K562 (cell line): ENCODE measurements around the gene PARD6B. TPM values are rescaled to one million over a fixed set of nuclear protein-coding genes. Genes with fewer than 3 reads are reported as not detected.

Experiments
- ATAC-seq: fragments of 200-7000 bp; cut with Tn5 transposase; 3 replicates; pipeline ENCODE4 v1.9.1; 2020; ENCODE audit warnings: moderate library complexity
- BruUV-seq: library from RNA; stranded (reverse); fragments of 400-500 nt; replicated peaks from 2 replicates; lab custom pipeline; 2021; lab: Mats Ljungman, UMichigan
- CTCF ChIA-PET: fragments of 300-600 bp; formaldehyde crosslinking; extraction: SDS; loops from one replicate; lab custom pipeline; 2021; ENCODE audit warnings: low intra/inter-chr PET ratio; lab: Yijun Ruan, JAX
- POLR2A ChIA-PET: fragments of 300-600, 350-650 bp; sonication (Branson Sonifier 250); formaldehyde crosslinking; extraction: SDS; loops from one replicate; lab custom pipeline; 2021; ENCODE audit warnings: antibody characterized with exemption, inconsistent platforms; lab: Yijun Ruan, JAX
- DNase-seq, 4 experiments: peaks; one replicate each; pipeline versions ENCODE4 v3.0.0 to v3.0.0-alpha.2; 2011 to 2018; ENCODE audit warnings: low spot score in 3 of 4, mixed read lengths in 3 of 4; ENCODE audit errors: extremely low read depth in 1 of 4
- FAIRE-seq: peaks from 2 replicates; lab custom pipeline; 2011; peaks lifted over from hg19 to GRCh38; lab: Jason Lieb, UNC
- H2AFZ ChIP-seq: 2 replicates; pipeline ENCODE4 v1.6.0; 2011; ENCODE audit warnings: low read depth, low read length, control low read depth, inconsistent platforms
- H3K27ac ChIP-seq: fragments of 200-600 bp; 3 replicates; pipeline ENCODE4 v1.8.0; 2011; ENCODE audit warnings: low read depth, mild to moderate bottlenecking, control low read depth, inconsistent platforms, low read length, moderate library complexity, mixed read lengths; ENCODE audit errors: extremely low read depth
- H3K27me3 ChIP-seq, 2 experiments: fragments of 300-600 bp in 1 of 2; 2 replicates in 1 of 2; 3 replicates in 1 of 2; pipeline versions ENCODE4 v1.6.0 to v1.8.0; 2011; ENCODE audit warnings: inconsistent platforms in 2 of 2, low read length in 2 of 2, mild to moderate bottlenecking in 1 of 2, mixed read lengths in 1 of 2, moderate library complexity in 1 of 2; ENCODE audit not compliant: control insufficient read depth in 2 of 2, insufficient read depth in 2 of 2
- H3K36me3 ChIP-seq: fragments of 300-600 bp; 3 replicates; pipeline ENCODE4 v1.8.0; 2011; ENCODE audit warnings: mild to moderate bottlenecking, low read length, inconsistent platforms; ENCODE audit not compliant: control insufficient read depth, insufficient read depth
- H3K4me1 ChIP-seq, 2 experiments: fragments of 200-600 bp in 1 of 2; replicated peaks in 1 of 2; 2 replicates in 1 of 2; 3 replicates in 1 of 2; pipeline versions ENCODE4 v1.5.1 to v1.8.0; 2011; ENCODE audit warnings: inconsistent platforms in 2 of 2, low read length in 2 of 2, mild to moderate bottlenecking in 1 of 2, mixed read lengths in 1 of 2, moderate library complexity in 1 of 2; ENCODE audit not compliant: control insufficient read depth in 2 of 2, insufficient read depth in 2 of 2
- H3K4me2 ChIP-seq: 2 replicates; pipeline ENCODE4 v1.6.1; 2011; ENCODE audit warnings: low read length, control low read depth, inconsistent platforms, mixed read lengths; ENCODE audit not compliant: insufficient read depth
- H3K4me3 ChIP-seq: fragments of 200-600 bp; sonication (generic), shearing (Covaris generic); 2 replicates; pipeline ENCODE4 v1.5.1; 2016; ENCODE audit warnings: control low read depth, inconsistent platforms
- H3K79me2 ChIP-seq: fragments of 200-600 bp; 3 replicates; pipeline ENCODE4 v1.8.0; 2011; ENCODE audit warnings: low read length, inconsistent platforms; ENCODE audit not compliant: control insufficient read depth, insufficient read depth
- H3K9ac ChIP-seq, 2 experiments: 2 replicates each; pipeline versions ENCODE4 v1.6.0 to v1.6.1; 2011; ENCODE audit warnings: low read depth in 2 of 2, low read length in 2 of 2, control low read depth in 1 of 2, inconsistent platforms in 1 of 2, mild to moderate bottlenecking in 1 of 2, mixed read lengths in 1 of 2; ENCODE audit not compliant: insufficient read depth in 1 of 2
- H3K9me1 ChIP-seq: one replicate; pipeline ENCODE4 v1.6.0; 2011; ENCODE audit warnings: inconsistent platforms, mild to moderate bottlenecking, low read length, moderate library complexity; ENCODE audit not compliant: control insufficient read depth, insufficient read depth
- H3K9me3 ChIP-seq: replicated peaks from 2 replicates; pipeline ENCODE4 v1.5.1; 2011; ENCODE audit warnings: low read depth, low read length, inconsistent platforms; ENCODE audit not compliant: control insufficient read depth, insufficient read depth
- H4K20me1 ChIP-seq: replicated peaks from 2 replicates; pipeline ENCODE4 v1.6.1; 2011; ENCODE audit warnings: low read length, inconsistent platforms, mixed read lengths; ENCODE audit not compliant: control insufficient read depth, insufficient read depth
- NR0B1 ChIP-seq: fragments of 450-650 bp; IDR thresholded peaks from one replicate; pipeline ENCODE4 v1.6.1; 2018; ENCODE audit warnings: mild to moderate bottlenecking, moderate library complexity; ENCODE audit not compliant: partially characterized antibody
- ZBTB11 ChIP-seq, 3 experiments: fragments of 200-800 bp in 1 of 3; fragments of 250-450 bp in 1 of 3; fragments of 450-650 bp in 1 of 3; sonication (Bioruptor Pico) in 1 of 3; sonication (Bioruptor generic) in 1 of 3; formaldehyde crosslinking in 1 of 3; IDR thresholded peaks; 2 replicates each; pipeline versions ENCODE4 v1.6.1 to v1.8.0; 2016 to 2022; ENCODE audit warnings: mild to moderate bottlenecking in 2 of 3, missing genetic modification characterization in 2 of 3, missing compliant biosample characterization in 1 of 3, moderate library complexity in 1 of 3
- WGBS: fragments of 100-300 bp; shearing (Covaris generic); methylation state at CpG from one replicate; pipeline ENCODE4 v1.1.6; 2016; ENCODE audit warnings: low coverage, mixed read lengths; ENCODE audit not compliant: insufficient coverage; ENCODE audit errors: missing lambda C conversion rate; 5-methylcytosine and 5-hydroxymethylcytosine counted together
- in situ Hi-C: fragments of 300-500 bp; cut with MboI; formaldehyde crosslinking; loops from 4 replicates; pipeline ENCODE4 v1.15.0; 2018; ENCODE audit warnings: inconsistent platforms, mixed read lengths
- intact Hi-C: fragments of 100-400 bp; cut with micrococcal nuclease; formaldehyde crosslinking; loops from 2 replicates; pipeline ENCODE4 v1.14.2; 2022
- polyA plus RNA-seq, 8 experiments: library from polyadenylated mRNA; depleted of rRNA in 4 of 8; stranded (reverse) in 5 of 8; unstranded in 3 of 8; fragments of >200 nt; fragmentation: Nextera tagmentation in 2 of 8; fragmentation: Illumina TruSeq in 1 of 8; extraction: Ambion mirVana in 2 of 8; extraction: Trizol in 1 of 8; gene quantifications; 2 replicates each; pipeline versions ENCODE4 v1.2.1 to v1.2.3, GENCODE V29; 2011 to 2014; ENCODE audit warnings: inconsistent platforms in 1 of 8, missing spikeins in 1 of 8
- total RNA-seq, 7 experiments: library from RNA; depleted of rRNA in 6 of 7; stranded (reverse); fragments of >200 nt in 6 of 7; fragmentation: Illumina TruSeq in 2 of 7; extraction: Trizol in 2 of 7; gene quantifications; 2 replicates each; pipeline versions ENCODE4 v1.2.1 to v1.2.3, GENCODE V29; 2011 to 2021; ENCODE audit warnings: low replicate concordance in 1 of 7

Gene PARD6B
- total and polyA plus RNA-seq, 9 of the 15 experiments (the other 6 are each of a cell fraction or from before 2014, with no cell fraction given), result 1.7 to 12.3 (median 5.5) TPM

- no peak for DNase-seq
- Histone ChIP-seq H3K9me1 (no peaks in the 10 kb centered on the region), H3K4me3 (no peak overlapping the region), H3K4me2 (no peak overlapping the region), H4K20me1 (0 out of 2 replicates have a peak, but pooled peaks cover 11% of the 10 kb centered on the region), H3K4me1 (peaks cover 8 to 13% of the 10 kb centered on the region in 2 experiments; a peak in 4 of 5 replicates), H3K27ac (no peak overlapping the region), H3K36me3 (peaks cover 71% of the 10 kb centered on the region), H3K9me3 (no peaks in the 10 kb centered on the region), H2AFZ (no peak overlapping the region), H3K79me2 (peaks cover 88% of the 10 kb centered on the region), H3K9ac (no peak overlapping the region)
- POLR2A ChIA-PET, result no interaction called here
- no peak for ATAC-seq
- intact Hi-C loops, result no loop called here
- 91% methylated on average over 6 of the region's 6 CpGs for WGBS
- FAIRE-seq, result no peak
- no TSS peak for BruUV-seq
- TF ChIP-seq NR0B1 (no peak), ZBTB11 (CRISPR knock-in tag; IDR thresholded peaks at IDR 0.05) (peak in 1 of 3 experiments; percentile 86; a peak in 2 of 6 replicates)
- TF ChIP-seq, all 486 proteins: peak for 1
- CTCF ChIA-PET, result no interaction called here
- H3K27me3 ChIP-seq, result no peaks in the 10 kb centered on the region
- in situ Hi-C loops, result no loop called here
Observed at GRCh38 chr20:50683570-50683969, 47.8 kb upstream of the PARD6B start.
